ENCODE data around the gene IL16. TPM values are rescaled to one million over a fixed set of nuclear protein-coding genes. Genes with fewer than 3 reads are reported as not detected.
"Not testable (repeated sequence)": the region's sequence is repeated elsewhere in the genome, so short reads cannot be mapped to it uniquely, and the experiment has no call there.

The IL16 gene
- total RNA-seq, 1 experiment from 2014 or later, result 0.81 TPM

DNA sequence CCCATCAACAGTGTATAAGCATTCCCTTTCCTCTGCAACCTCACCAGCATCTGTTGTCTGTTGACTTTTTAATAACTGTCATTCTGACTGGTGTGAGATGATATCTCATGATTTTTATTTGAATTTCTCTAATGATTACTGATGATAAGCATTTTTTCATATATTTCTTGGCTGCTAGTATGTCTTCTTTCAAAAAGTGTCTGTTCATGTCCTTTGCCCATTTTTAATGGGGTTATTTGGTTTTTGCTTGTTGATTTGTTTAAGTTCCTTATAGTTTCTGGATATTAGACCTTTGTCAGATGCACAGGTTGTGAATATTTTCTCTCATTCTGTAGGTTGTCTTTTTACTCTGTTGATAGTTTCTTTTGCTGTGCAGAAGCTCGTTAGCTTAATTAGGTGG lies 11.3 kb downstream of the IL16 start:
- H3K27ac ChIP-seq (ENCODE audit: low read depth, low read length); H3K4me1 ChIP-seq (ENCODE audit: control insufficient read depth in 1 of 2, insufficient read depth in 2 of 2, low read length in 2 of 2); H4K20me1 ChIP-seq (ENCODE audit: insufficient read depth); intact Hi-C loops (cut with micrococcal nuclease); H3K27me3 ChIP-seq (ENCODE audit: insufficient read depth, low read length); DNase-seq (ENCODE audit: low read depth, low spot score); CTCF ChIA-PET; H3K36me3 ChIP-seq (ENCODE audit: control insufficient read depth in 1 of 2, insufficient read depth in 2 of 2, low read length in 2 of 2); H3K79me2 ChIP-seq (ENCODE audit: insufficient read depth, low read length); ATAC-seq; H3K4me3 ChIP-seq (replicated peaks in 1 of 2; ENCODE audit: low read depth in 1 of 2, low read length in 2 of 2); H3K4me2 ChIP-seq (ENCODE audit: low read length); H3K9ac ChIP-seq (ENCODE audit: low read length); H2AFZ ChIP-seq (ENCODE audit: low read depth, low read length, poor library complexity, severe bottlenecking); BruUV-seq (replicated peaks); H3K9me3 ChIP-seq (ENCODE audit: control insufficient read depth in 1 of 2, insufficient read depth in 1 of 2, low read depth in 1 of 2, low read length in 2 of 2); H3K9me2 ChIP-seq (ENCODE audit: insufficient read depth): not testable (repeated sequence)
- ChIA-PET POLR2A (interaction anchor here (0.7 kb wide), 1 partner anchor 56 kb away, joined by 3 read pairs; no protein-coding TSS in a partner anchor), RAD21 (ENCODE audit: low non-redundant PET in 1 of 2, low total read pairs in 2 of 2, uncharacterized antibody in 2 of 2, unreplicated experiment in 2 of 2) (interaction anchor here in 1 of 2 experiments (0.6 kb wide), 1 partner anchor 190 kb away, joined by 3 read pairs; no protein-coding TSS in a partner anchor)

DNA sequence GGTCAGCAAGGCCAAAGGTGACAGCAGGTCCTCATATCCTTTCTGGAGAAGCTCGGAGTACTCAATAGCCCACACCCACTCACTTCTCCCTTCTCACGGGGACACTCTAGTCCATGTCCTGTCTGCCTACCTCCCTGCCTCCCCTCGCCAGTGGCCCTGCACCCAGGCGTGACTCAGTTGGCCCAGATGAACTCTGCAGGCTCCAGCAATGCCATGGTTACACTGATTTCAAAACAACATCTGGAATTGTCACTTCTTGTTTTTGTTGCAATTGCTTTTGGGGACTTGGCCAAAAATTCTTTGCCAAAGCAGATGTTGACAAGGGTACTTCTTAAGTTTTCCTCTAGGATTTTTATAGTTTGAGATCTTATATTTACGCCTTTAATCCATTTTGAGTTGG lies 13.0 kb downstream of the IL16 start:
- Histone ChIP-seq H3K36me3 (ENCODE audit: control insufficient read depth in 1 of 2, insufficient read depth in 2 of 2, low read length in 2 of 2) (no peaks in the 10 kb centered on the region), H4K20me1 (ENCODE audit: insufficient read depth) (no peaks in the 10 kb centered on the region), H3K27ac (ENCODE audit: low read depth, low read length) (no peak overlapping the region), H2AFZ (ENCODE audit: low read depth, low read length, poor library complexity, severe bottlenecking) (no peak overlapping the region), H3K4me3 (replicated peaks in 1 of 2; ENCODE audit: low read depth in 1 of 2, low read length in 2 of 2) (no peak overlapping the region), H3K27me3 (ENCODE audit: insufficient read depth, low read length) (no peaks in the 10 kb centered on the region), H3K4me1 (ENCODE audit: control insufficient read depth in 1 of 2, insufficient read depth in 2 of 2, low read length in 2 of 2) (no peaks in the 10 kb centered on the region), H3K9me3 (ENCODE audit: control insufficient read depth in 1 of 2, insufficient read depth in 1 of 2, low read depth in 1 of 2, low read length in 2 of 2) (no peaks in the 10 kb centered on the region), H3K9ac (ENCODE audit: low read length) (no peak overlapping the region), H3K4me2 (ENCODE audit: low read length) (no peak overlapping the region), H3K79me2 (ENCODE audit: insufficient read depth, low read length) (no peaks in the 10 kb centered on the region), H3K9me2 (ENCODE audit: insufficient read depth) (no peaks in the 10 kb centered on the region)
- no peak for TF ChIP-seq EZH2 (IDR thresholded peaks at IDR 0.05)
- TF ChIP-seq, protein P1, sequence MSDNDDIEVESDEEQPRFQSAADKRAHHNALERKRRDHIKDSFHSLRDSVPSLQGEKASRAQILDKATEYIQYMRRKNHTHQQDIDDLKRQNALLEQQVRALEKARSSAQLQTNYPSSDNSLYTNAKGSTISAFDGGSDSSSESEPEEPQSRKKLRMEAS (IDR thresholded peaks at IDR 0.05), result no peak
- no peak for TF ChIP-seq TCF7L2 (IDR thresholded peaks at IDR 0.05; ENCODE audit: borderline replicate concordance, extremely low read depth, insufficient read depth, insufficient read length)
- TF ChIP-seq, protein P2, sequence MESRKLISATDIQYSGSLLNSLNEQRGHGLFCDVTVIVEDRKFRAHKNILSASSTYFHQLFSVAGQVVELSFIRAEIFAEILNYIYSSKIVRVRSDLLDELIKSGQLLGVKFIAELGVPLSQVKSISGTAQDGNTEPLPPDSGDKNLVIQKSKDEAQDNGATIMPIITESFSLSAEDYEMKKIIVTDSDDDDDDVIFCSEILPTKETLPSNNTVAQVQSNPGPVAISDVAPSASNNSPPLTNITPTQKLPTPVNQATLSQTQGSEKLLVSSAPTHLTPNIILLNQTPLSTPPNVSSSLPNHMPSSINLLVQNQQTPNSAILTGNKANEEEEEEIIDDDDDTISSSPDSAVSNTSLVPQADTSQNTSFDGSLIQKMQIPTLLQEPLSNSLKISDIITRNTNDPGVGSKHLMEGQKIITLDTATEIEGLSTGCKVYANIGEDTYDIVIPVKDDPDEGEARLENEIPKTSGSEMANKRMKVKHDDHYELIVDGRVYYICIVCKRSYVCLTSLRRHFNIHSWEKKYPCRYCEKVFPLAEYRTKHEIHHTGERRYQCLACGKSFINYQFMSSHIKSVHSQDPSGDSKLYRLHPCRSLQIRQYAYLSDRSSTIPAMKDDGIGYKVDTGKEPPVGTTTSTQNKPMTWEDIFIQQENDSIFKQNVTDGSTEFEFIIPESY (IDR thresholded peaks at IDR 0.05; ENCODE audit: extremely low read depth, insufficient replicate concordance, low read length), result no peak
- no peak for TF ChIP-seq RAD21 (IDR thresholded peaks at IDR 0.05; ENCODE audit: low read depth)
- TF ChIP-seq YY1 (IDR thresholded peaks at IDR 0.05; ENCODE audit: extremely low read depth, insufficient replicate concordance, low read depth, low read length), result no peak
- no peak for TF ChIP-seq ZFX (IDR thresholded peaks at IDR 0.05)
- TF ChIP-seq, protein P3, sequence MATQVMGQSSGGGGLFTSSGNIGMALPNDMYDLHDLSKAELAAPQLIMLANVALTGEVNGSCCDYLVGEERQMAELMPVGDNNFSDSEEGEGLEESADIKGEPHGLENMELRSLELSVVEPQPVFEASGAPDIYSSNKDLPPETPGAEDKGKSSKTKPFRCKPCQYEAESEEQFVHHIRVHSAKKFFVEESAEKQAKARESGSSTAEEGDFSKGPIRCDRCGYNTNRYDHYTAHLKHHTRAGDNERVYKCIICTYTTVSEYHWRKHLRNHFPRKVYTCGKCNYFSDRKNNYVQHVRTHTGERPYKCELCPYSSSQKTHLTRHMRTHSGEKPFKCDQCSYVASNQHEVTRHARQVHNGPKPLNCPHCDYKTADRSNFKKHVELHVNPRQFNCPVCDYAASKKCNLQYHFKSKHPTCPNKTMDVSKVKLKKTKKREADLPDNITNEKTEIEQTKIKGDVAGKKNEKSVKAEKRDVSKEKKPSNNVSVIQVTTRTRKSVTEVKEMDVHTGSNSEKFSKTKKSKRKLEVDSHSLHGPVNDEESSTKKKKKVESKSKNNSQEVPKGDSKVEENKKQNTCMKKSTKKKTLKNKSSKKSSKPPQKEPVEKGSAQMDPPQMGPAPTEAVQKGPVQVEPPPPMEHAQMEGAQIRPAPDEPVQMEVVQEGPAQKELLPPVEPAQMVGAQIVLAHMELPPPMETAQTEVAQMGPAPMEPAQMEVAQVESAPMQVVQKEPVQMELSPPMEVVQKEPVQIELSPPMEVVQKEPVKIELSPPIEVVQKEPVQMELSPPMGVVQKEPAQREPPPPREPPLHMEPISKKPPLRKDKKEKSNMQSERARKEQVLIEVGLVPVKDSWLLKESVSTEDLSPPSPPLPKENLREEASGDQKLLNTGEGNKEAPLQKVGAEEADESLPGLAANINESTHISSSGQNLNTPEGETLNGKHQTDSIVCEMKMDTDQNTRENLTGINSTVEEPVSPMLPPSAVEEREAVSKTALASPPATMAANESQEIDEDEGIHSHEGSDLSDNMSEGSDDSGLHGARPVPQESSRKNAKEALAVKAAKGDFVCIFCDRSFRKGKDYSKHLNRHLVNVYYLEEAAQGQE (IDR thresholded peaks at IDR 0.05; ENCODE audit: low read depth), result no peak
- TF ChIP-seq ZNF274 (IDR thresholded peaks at IDR 0.05; ENCODE audit: low read depth, low read length), result no peak
- no peak for TF ChIP-seq CBX3 (IDR thresholded peaks at IDR 0.05; ENCODE audit: low read depth)
- no peak for TF ChIP-seq JUND (IDR thresholded peaks at IDR 0.05)
- no peak for TF ChIP-seq EZH2phosphoT487 (IDR thresholded peaks at IDR 0.05; ENCODE audit: borderline replicate concordance)
- TF ChIP-seq ELF1 (IDR thresholded peaks at IDR 0.05; ENCODE audit: borderline replicate concordance, low read depth), result no peak
- no peak for TF ChIP-seq SP1 (IDR thresholded peaks at IDR 0.05; ENCODE audit: low read depth)
- CTCF ChIA-PET, result no interaction called here
- ATAC-seq, result no peak
- POLR2A ChIA-PET, result no interaction called here
- no TSS peak for BruUV-seq (replicated peaks)
- no peak for DNase-seq (ENCODE audit: low read depth, low spot score)
- intact Hi-C loops (cut with micrococcal nuclease), result no loop called here
- RAD21 ChIA-PET (ENCODE audit: low non-redundant PET in 1 of 2, low total read pairs in 2 of 2, uncharacterized antibody in 2 of 2, unreplicated experiment in 2 of 2), result no interaction called here

Measured in HCT116 (cell line).